Activated CD4-positive, alpha-beta T cell treated with anti-CD3 and anti-CD28 coated beads for 24 hours (primary cell): ENCODE measurements around the gene NPY2R.

Experiments
- DNase-seq, 2 donors: peaks; one replicate each; pipeline ENCODE4 v3.0.0-alpha.2; 2020; ENCODE audit warnings: low read depth in 2 of 2

Gene NPY2R

GRCh38 chr4:155208258-155209054 is at the start of gene NPY2R:
Gene NPY2R, plus strand, starts transcription at chr4:155208636. Its CDS starts 5,304 bp downstream, at chr4:155213940.
- no peak for DNase-seq

- DNase-seq = no peak
These were observed 47.1 kb upstream of the NPY2R start for GRCh38 chr4:155161357-155161756.

- no peak for DNase-seq
These were observed 43.7 kb upstream of the NPY2R start for GRCh38 chr4:155164718-155165117.

GRCh38 chr4:155170569-155170968 is 37.9 kb upstream of the NPY2R start:
- DNase-seq = no peak

- DNase-seq = no peak
These were observed 35.1 kb upstream of the NPY2R start for GRCh38 chr4:155173371-155173770.

GRCh38 chr4:155174668-155175067 is 33.8 kb upstream of the NPY2R start:
- no peak for DNase-seq

GRCh38 chr4:155179216-155179615 is 29.2 kb upstream of the NPY2R start:
- no peak for DNase-seq

GRCh38 chr4:155186972-155187371 is 21.5 kb upstream of the NPY2R start:
- no peak for DNase-seq

GRCh38 chr4:155187989-155188388 is 20.4 kb upstream of the NPY2R start:
- no peak for DNase-seq

- no peak for DNase-seq
These were observed 18.3 kb upstream of the NPY2R start for GRCh38 chr4:155190099-155190498.

GRCh38 chr4:155197757-155198156 is 10.7 kb upstream of the NPY2R start:
- DNase-seq = no peak

- DNase-seq = no peak
These were observed 740 bp upstream of the NPY2R start for GRCh38 chr4:155207534-155208257.

GRCh38 chr4:155220025-155220424 is 11.6 kb downstream of the NPY2R start:
- DNase-seq = no peak

- no peak for DNase-seq
These were observed 18.7 kb downstream of the NPY2R start for GRCh38 chr4:155227131-155227530.

- no peak for DNase-seq
These were observed 20.3 kb downstream of the NPY2R start for GRCh38 chr4:155228713-155229112.

- DNase-seq = no peak
These were observed 24.0 kb downstream of the NPY2R start for GRCh38 chr4:155232432-155232831.

GRCh38 chr4:155234206-155234605 is 25.8 kb downstream of the NPY2R start:
- DNase-seq = no peak

- no peak for DNase-seq
These were observed 29.1 kb downstream of the NPY2R start for GRCh38 chr4:155237567-155237966.

GRCh38 chr4:155241225-155241624 is 32.8 kb downstream of the NPY2R start:
- no peak for DNase-seq

- no peak for DNase-seq
These were observed 33.2 kb downstream of the NPY2R start for GRCh38 chr4:155241664-155242063.

- no peak for DNase-seq
These were observed 36.7 kb downstream of the NPY2R start for GRCh38 chr4:155245105-155245504.

GRCh38 chr4:155248002-155248896 is 39.8 kb downstream of the NPY2R start:
- no peak for DNase-seq
